GM12873 (cell line): ENCODE results near the gene SHISA8.

Experiments
- TF ChIP-seq, protein P1 (sequence below): IDR thresholded peaks from 2 replicates; pipeline ENCODE4 v1.5.1; 2012; ENCODE audit warnings: low read depth, mild to moderate bottlenecking, moderate library complexity, low read length, control low read depth; ENCODE audit not compliant: insufficient read depth; ENCODE audit errors: missing control alignments

SHISA8 gene

DNA sequence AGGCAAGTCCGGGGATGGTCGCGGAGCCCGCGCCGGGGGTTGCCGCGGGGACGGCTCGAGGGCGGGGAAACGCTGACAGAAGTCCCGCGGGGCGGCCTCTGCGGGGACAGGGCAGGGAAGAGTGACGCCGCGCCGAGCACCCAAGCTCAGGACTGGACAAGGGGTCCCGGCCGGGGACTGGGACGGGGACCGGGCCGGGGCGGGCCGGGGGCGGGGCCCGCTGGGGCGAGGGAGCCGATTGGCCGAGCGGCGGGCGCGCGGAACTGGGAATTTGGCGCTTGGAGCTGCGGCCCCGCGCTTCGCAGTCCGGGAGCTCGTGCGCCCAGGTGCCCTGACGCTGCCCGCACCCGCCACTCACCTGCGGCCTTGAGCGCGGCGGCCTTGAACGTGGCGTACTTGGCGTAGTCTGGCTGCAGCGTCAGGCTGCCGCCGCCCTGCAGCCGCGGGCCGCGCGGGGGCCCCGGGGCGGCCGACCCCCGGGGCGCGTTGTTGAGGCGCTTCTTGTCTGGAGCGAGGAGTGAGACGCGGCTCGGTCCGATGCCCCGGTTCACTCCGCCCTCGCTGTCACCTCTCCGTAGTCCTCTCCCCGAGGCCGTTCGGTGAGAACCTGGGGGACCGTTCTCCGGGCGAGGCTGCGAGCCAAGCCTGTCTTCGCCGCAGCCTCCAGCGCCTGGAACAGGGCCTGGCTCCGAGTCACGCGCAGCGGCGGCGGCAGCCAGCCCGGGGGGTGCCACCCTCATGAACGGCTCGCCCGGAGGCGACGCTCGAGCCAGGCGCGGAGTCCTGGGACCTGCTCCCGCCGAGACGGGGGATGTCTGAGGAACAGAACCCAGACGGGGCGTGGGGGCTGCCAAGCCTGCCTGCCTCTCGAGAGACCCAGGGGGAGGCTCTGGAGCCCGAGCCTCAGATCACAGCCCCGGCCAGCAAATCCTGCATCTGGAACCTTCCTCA, 4.5 kb downstream of the SHISA8 start:
- TF ChIP-seq, protein P1, sequence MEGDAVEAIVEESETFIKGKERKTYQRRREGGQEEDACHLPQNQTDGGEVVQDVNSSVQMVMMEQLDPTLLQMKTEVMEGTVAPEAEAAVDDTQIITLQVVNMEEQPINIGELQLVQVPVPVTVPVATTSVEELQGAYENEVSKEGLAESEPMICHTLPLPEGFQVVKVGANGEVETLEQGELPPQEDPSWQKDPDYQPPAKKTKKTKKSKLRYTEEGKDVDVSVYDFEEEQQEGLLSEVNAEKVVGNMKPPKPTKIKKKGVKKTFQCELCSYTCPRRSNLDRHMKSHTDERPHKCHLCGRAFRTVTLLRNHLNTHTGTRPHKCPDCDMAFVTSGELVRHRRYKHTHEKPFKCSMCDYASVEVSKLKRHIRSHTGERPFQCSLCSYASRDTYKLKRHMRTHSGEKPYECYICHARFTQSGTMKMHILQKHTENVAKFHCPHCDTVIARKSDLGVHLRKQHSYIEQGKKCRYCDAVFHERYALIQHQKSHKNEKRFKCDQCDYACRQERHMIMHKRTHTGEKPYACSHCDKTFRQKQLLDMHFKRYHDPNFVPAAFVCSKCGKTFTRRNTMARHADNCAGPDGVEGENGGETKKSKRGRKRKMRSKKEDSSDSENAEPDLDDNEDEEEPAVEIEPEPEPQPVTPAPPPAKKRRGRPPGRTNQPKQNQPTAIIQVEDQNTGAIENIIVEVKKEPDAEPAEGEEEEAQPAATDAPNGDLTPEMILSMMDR, result no peak

DNA sequence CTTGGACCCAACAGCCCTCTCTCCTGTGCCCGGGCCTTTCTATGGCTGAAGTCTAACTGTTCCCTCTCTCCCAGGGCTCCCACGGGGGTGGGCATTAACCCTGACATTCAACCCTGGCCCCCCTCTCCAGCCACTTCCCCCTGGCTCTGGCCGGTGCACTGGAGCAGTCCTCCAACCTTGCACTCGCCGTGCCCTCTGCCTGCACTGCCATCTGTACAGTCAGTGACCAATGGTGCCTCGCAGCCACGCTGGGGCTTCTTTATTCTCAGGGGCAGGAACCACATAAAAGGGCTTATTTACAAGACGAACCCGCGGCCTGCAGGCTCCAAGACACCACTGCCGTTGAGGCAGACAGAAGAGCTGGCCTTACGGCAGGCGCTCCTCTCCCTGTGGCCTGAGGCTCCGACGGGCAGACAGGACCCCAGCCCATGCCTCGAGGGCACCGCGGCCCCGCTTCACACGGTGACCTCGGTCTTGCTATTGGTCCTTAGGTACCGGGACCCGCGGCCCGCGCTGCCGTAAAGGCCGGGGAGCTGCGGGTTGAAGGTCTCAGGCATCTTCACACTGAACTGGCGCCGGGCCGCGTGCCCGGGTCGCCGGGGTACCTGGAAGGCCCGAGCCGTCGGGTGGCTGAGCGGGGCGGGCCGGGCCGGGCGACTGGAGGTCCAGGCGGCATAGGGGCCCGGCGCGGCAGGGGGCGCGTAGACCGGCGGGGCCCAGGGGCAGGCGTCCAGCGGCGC, 5.4 kb downstream of the SHISA8 start:
- TF ChIP-seq, protein P1, result no peak

DNA sequence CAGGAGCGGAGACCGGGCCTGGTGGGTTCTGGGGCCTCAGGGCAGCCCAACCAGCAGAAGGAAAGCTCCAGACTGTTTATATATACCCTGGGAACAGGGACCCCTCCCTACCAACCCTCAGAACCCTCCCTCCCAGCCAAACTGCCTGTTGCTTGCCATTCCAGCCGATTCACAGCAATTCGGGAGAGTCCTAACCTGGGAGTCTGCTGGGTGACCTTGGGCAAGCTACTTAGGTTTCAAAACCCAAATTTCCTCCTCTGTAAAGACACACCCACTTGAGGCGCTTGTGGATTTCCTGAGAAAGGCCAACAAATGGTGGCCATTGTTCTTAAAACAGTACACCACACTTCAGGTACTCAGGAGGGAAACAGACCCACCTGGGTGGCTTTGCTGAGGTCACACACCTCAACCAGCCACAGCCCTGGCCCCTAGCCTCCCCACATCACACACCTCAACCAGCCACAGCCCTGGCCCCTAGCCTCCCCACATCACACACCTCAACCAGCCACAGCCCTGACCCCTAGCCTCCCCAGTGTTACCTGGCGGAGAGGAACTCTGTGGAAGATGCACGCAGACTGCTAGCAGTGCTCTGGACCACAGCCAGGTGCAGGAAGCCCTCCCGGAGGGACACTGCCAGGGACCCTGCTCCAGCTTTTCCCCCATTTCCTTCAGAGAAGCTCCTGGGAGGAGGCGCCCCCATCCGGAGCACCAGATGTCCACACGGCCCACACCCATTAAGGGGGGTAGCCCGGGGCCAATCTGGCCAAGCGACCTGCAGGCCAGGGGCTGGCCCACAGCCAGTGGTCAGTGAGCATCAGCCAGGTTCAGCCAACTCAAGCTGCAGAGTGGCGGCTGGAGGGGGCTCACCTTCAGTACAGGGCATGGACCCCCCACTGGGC, 6.2 kb downstream of the SHISA8 start:
- TF ChIP-seq, protein P1, result no peak

DNA sequence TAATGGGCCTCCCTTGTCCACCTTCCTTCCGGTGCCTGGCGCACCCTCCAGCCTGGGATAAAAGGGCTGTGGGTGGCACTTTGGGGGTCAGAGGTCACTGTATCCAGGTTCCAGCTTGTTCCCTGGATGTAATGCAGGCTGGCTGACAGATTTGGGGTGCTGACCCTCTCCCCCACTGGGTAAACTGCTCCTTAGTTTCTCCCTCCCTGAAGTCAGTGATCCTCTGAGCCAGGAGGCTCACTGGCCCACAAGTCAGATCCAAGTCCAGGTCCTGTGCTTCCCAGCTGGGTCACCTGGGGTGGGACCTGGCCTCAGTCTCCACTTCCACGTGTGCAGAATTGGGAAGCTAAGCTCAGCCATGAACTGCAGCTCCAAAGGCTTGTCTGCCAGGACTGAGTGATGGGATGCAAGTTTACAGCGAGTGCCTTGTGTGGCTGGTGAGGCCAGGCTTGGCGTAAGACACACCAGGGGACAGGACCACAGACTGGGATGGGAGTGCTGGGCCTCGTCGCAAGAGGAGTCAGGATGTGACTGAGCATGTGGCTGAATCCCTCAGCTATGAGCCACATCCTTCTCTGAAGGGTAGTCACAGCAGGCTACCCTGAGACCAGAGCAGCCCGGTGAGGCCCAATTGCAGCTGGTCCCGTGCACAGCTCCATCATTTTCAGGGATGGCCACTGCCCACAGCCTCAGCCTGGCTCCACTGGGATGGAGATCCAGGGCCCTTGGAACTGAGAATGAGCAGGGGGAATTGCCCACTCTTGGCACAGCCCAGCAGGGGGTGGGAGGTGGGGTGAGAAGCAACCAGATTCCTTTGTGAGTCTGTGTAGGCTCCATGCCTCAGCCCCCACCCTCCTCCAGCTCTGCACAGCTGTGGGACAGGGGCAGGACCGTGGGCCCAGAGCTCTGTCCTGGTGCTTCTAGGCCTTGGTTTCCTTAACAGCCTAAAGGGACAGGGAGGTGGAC, 7.2 kb downstream of the SHISA8 start:
- TF ChIP-seq, protein P1, result no peak

DNA sequence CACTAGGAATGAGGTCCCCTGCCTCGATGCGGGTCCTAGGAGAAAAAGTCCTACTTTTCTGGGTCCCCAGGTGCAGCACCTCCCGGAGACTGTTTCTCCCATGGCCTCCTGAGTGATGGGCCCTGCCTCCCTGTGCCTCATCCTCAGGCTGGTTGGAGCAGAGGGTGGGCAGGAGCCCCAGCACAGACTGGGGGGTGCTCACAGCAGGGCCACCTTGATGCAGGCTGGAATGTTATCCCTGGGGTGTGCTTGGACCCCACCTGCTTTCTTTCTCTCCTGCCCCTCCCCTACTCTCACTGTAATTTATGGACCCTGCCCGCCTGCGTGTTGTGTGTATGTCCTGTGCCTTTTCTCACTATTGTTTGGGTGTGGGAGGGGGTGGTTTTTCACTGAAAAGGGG, 8.1 kb downstream of the SHISA8 start:
- TF ChIP-seq, protein P1, result no peak

DNA sequence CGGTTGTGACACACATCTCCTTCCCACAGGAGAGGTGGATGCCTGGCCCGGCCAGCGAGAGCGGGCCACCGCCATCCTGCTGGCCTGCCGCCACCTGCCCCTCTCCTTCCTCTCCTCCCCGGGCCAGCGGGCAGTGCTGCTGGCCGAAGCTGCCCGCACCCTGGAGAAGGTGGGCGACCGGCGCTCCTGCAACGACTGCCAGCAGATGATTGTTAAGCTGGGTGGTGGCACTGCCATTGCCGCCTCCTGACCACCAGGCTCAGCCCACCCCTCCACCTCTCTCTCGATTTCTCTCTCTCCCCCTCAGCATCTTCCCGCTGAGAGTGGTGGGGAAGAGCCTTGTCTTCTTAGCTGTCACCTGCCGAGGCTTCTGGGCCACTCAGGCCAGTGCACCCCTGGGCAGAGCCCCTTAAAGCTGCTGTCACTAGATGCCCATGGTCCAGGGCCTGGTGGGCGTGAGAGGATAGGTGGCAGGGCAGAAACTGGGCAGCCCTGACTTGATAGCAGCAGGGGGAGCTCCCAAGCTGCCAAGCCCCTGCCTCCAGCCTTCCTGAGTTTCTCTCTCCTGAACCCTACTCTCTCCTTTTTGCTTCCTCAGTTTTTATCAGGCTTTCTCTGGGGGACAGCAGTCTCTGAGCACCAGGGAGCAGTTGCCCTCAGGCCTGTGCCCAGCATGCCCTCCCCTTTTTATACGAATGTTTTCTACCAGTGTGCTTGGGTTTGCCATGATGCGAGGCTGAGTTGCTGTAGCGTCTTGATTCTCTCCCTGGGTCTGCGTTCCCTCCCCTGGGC, 9.3 kb downstream of the SHISA8 start:
- TF ChIP-seq, protein P1, result peak; percentile 6
